AG10803 (cell line): Measurements from ENCODE around the gene S100A7A.
"Not testable (repeated sequence)": the region's sequence is repeated elsewhere in the genome, so short reads cannot be mapped to it uniquely, and the experiment has no call there.

Experiments
- DNase-seq: peaks from one replicate; pipeline ENCODE4 v3.0.0; 2010; ENCODE audit warnings: low read depth
- H3K4me3 ChIP-seq: 2 replicates; pipeline ENCODE4 v1.5.1; 2011; ENCODE audit warnings: mild to moderate bottlenecking, low read length, control low read depth
- TF ChIP-seq, protein P1 (sequence below): conservative IDR thresholded peaks from 2 replicates; pipeline ENCODE4 v1.5.1; 2011; ENCODE audit warnings: mild to moderate bottlenecking, low read length, control low read depth, inconsistent platforms

The S100A7A gene

DNA sequence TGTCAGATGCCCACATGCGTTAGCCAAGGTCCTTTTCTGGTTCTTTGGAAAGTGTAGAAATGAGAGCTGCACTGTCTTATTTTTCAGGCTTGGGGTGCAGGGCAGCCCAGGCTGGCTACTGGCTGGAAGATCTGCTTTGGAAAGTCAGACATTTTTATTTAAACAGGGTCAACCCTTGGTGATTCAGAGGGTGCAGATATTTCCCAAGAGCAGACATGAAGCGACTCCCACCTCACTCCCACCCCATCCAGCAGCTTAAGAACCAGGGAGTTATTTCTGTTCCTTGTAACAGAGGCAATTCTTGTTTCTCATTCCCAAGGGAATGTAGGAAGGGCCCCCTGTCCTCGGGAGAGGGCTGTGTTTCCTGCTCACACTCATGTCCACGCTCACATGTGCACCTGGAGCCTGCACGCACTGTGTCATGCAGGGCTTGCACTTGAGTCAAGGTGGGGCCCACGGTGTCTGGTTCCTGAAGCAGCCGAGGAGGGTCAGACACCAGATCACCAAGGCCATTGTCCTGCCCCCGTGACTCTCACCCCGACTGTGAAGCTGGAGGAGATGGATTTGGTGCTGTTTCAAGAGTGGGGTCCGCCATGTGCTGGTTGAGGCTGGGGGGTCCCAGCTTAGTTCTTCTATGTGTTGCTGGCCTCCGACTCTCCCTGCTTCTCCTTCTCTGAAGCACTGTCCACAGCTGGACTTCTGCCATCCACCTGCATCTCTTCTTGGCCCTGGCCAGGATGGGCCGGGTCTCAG lies 992 bp downstream of the S100A7A start:
- DNase-seq: no peak
- H3K4me3 ChIP-seq: no peak overlapping the region
- TF ChIP-seq, protein P1, sequence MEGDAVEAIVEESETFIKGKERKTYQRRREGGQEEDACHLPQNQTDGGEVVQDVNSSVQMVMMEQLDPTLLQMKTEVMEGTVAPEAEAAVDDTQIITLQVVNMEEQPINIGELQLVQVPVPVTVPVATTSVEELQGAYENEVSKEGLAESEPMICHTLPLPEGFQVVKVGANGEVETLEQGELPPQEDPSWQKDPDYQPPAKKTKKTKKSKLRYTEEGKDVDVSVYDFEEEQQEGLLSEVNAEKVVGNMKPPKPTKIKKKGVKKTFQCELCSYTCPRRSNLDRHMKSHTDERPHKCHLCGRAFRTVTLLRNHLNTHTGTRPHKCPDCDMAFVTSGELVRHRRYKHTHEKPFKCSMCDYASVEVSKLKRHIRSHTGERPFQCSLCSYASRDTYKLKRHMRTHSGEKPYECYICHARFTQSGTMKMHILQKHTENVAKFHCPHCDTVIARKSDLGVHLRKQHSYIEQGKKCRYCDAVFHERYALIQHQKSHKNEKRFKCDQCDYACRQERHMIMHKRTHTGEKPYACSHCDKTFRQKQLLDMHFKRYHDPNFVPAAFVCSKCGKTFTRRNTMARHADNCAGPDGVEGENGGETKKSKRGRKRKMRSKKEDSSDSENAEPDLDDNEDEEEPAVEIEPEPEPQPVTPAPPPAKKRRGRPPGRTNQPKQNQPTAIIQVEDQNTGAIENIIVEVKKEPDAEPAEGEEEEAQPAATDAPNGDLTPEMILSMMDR: no peak

DNA sequence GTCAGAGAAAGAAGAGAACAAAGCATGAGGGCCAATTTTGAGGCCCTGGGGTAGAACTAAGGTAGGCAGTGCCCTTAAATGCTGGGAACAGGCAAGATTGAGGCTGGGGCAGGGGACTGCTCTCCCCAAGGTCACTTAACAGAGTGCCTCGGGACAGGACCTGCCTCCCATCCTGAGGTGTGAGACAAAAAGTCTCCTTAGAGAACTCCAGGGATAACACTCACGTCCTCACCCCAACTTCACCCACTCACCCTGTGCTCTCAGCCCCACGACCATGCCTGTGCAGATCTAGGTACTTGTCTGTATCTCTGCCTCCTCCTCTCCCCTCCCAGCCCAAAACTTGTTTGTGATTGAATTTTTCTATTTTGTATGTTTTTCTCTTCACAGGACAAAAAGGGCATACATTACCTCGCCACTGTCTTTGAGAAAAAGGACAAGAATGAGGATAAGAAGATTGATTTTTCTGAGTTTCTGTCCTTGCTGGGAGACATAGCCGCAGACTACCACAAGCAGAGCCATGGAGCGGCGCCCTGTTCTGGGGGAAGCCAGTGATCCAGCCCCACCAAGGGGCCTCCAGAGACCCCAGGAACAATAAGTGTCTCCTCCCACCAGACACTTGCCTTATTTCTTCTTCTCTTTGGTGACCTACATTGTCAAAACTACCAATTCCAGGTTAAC lies 2.6 kb downstream of the S100A7A start:
- not testable (repeated sequence) for DNase-seq, H3K4me3 ChIP-seq

DNA sequence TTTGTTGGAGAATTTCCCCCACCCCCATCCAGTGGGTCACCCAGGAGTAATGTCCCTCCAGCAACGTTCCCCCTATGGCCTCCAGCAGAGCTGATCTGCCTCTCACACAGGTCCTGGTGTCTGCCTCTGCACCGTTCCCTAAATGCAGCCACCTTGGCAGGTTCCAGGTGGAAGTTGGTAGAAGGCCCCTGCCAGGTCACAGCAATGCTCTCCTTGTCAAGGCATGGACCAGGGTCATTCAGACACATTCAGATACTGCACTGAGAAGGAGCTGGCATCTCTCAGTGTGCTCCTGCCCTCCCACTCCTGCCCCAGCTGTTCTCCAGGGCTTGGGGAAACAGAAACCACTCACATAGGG lies 3.1 kb downstream of the S100A7A start:
- not testable (repeated sequence) for DNase-seq, H3K4me3 ChIP-seq

DNA sequence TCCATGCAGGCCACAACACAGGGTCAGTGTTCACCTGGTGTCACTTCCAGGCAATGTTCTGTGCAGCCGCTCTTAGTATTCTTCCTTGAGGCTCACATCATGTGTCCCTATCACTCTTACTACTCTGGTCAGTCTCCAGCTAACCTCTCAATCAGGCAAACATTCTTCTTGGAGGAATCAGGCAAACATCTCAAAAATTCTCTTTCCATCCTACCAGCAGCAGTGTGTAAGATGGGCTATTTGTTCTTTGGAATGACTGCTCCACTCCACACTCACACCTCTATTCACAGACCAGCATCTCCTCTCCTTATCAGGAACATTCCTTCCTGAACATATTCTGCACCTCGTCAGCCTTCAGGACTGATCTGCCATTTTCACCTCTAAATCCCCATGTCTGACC lies 4.0 kb downstream of the S100A7A start:
- no peak overlapping the region for H3K4me3 ChIP-seq
- DNase-seq: no peak
- TF ChIP-seq, protein P1: no peak

DNA sequence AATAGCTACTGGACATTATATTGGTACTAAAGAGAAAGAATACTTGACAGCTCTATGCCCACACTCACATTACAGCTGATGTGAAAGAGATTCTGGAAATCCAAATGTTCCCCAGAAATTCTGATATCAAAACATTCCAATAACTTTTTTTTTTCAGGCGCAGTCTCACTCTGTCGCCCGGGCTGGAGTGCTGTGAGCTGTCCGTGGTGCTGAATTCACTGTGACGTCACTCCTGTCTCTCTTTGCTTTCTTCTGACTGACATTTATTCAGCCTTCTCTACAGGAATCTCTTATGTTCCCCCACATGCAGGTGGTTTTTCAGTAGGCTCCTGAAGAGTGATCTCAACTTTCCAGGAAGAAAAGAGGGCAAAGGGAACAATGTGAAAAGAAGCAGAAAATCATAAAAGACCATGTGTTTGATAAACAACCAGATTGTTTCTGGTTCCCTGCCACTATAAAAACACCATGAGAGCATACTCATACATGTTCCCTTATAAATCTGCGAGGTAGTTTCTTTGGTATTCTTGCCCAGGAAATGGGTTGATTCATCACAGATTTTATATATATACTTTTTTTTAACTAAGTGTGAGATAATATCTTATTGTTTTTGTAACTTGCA lies 6.2 kb downstream of the S100A7A start:
- TF ChIP-seq, protein P1: no peak
- no peak overlapping the region for H3K4me3 ChIP-seq
- peak; percentile 34 for DNase-seq

DNA sequence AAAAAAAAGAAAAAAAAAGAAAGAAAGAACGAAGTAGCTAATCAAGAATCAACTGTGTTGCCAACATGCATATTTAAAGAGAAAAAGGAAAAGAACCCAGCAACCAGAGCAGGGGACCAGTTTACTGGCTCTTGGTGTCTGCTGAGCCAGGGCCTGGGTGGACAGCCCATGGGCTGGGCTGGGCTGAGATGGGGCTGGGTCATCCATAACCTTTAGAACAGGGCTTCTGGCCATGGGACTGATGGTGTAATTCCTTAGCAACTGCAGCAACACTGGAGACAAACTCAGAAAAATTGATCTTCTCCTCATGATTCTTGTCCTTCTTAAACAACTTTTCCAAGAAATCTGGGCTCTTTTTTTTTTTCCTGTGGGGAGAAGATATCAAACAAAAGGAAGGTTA lies 10.5 kb downstream of the S100A7A start:
- H3K4me3 ChIP-seq: no peak overlapping the region
- TF ChIP-seq, protein P1: no peak
- no peak for DNase-seq

DNA sequence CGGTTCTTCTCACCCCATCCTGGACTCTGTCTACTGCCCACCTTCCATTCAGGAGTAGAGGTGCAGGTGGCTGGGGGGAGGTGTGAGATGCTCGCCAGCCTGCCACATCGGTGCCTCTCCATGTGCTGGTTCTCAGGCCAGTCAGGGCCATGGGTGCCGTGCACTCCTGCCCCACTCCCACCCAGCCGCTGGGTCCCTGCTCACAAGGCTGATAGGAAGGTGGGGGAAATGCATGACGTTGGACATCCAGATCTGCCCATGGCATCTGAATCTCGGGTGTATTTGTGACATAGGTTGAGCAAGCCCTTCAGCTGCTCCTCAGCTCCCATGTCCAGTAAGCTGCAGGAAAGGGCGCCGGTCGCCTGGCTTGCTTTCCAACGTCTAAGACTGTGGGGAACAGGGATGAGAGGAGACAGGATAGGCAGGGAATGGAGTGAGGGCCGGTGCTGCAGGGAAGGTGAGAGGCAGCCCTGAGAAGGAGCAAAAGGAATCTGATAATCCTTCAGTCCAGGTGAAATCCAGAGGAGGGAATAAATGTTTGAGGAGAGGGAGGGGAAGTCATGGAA lies 11.8 kb downstream of the S100A7A start:
- H3K4me3 ChIP-seq: no peak overlapping the region
- DNase-seq: no peak
- TF ChIP-seq, protein P1: no peak

DNA sequence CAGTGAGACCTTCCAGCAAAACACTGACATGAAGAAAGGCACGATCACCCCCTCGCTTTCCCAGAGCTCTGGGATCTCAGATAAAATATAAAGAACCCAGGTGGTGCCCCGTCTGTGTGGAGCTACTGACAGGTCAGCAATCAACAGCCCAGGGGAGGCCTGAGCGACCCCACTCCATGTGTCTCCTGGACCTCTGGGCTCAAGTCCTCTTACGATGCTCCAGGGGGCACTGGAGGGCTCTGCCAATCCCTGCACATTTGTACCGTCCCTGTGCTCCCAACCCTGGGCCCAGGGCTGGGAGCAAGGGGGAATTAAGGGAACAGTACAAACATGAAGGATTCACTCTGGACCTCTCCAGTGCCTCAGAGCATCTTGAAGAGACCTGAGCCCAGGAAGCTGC lies 12.5 kb downstream of the S100A7A start:
- H3K4me3 ChIP-seq: no peak overlapping the region
- TF ChIP-seq, protein P1: no peak
- DNase-seq: no peak
